Parathyroid adenoma (tissue), 2 donors: ENCODE results near the gene COPA.

Source experiments
- H2AFZ ChIP-seq: fragments of 300-600 bp; sonication (generic); one replicate; pipeline ENCODE4 v1.7.0; 2017; ENCODE audit warnings: antibody characterized with exemption, mild to moderate bottlenecking
- H3K27ac ChIP-seq: fragments of 300-600 bp; sonication (generic); one replicate; pipeline ENCODE4 v1.7.0; 2017
- H3K27me3 ChIP-seq: fragments of 300-600 bp; sonication (generic); one replicate; pipeline ENCODE4 v1.7.0; 2017; ENCODE audit warnings: low read length; ENCODE audit not compliant: control insufficient read depth, insufficient read depth
- H3K36me3 ChIP-seq: fragments of 300-600 bp; sonication (generic); one replicate; pipeline ENCODE4 v1.7.0; 2017; ENCODE audit warnings: low read length; ENCODE audit not compliant: control insufficient read depth, insufficient read depth
- H3K4me1 ChIP-seq: fragments of 300-600 bp; sonication (generic); one replicate; pipeline ENCODE4 v1.7.0; 2017; ENCODE audit warnings: control low read depth
- H3K4me2 ChIP-seq: fragments of 300-600 bp; sonication (generic); one replicate; pipeline ENCODE4 v1.7.0; 2017; ENCODE audit warnings: low read length
- H3K4me3 ChIP-seq: fragments of 300-600 bp; sonication (generic); one replicate; pipeline ENCODE4 v1.7.0; 2017; ENCODE audit warnings: low read depth, low read length
- H3K79me2 ChIP-seq: fragments of 300-600 bp; sonication (generic); one replicate; pipeline ENCODE4 v1.7.0; 2017; ENCODE audit warnings: control low read depth
- H3K9ac ChIP-seq: fragments of 300-600 bp; sonication (generic); one replicate; pipeline ENCODE4 v1.7.0; 2017; ENCODE audit warnings: mild to moderate bottlenecking
- H3K9me3 ChIP-seq: fragments of 300-600 bp; sonication (generic); one replicate; pipeline ENCODE4 v1.7.0; 2017; ENCODE audit warnings: low read length; ENCODE audit not compliant: control insufficient read depth
- TF ChIP-seq, protein P1 (sequence below): fragments of 300-600 bp; sonication (generic); IDR thresholded peaks from one replicate; pipeline ENCODE4 v1.7.0; 2017; ENCODE audit warnings: antibody characterized with exemption, mild to moderate bottlenecking
- donor health status: primary hyperparathyroidism.

COPA gene

DNA sequence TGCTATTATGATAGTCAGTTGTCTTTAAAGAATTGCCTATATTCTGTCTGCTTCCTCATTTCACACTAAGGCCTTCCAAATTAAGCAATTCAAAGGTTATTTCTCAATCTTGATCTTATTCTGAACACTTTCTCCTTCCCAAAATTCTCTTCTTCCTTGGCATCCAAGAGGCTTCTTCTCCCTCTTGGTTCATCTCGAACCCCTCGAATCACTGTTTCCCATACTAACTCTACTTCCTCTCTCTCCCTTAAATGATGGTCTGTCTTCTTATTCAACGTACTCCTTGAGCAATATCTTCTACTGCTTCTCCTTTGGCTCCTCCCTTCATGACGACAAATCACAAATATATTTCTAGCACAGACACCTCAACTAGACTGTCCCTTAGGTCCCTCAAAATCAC lies 4.5 kb downstream of the COPA start:
- Histone ChIP-seq H3K79me2 (peaks cover 8% of the 10 kb centered on the region), H3K4me1 (peaks cover 2% of the 10 kb centered on the region), H3K27me3 (no peaks in the 10 kb centered on the region), H3K9ac (no peak overlapping the region), H3K36me3 (no peaks in the 10 kb centered on the region), H3K9me3 (no peaks in the 10 kb centered on the region), H3K27ac (no peak overlapping the region), H2AFZ (no peak overlapping the region), H3K4me2 (no peak overlapping the region), H3K4me3 (no peak overlapping the region)
- TF ChIP-seq, protein P1, sequence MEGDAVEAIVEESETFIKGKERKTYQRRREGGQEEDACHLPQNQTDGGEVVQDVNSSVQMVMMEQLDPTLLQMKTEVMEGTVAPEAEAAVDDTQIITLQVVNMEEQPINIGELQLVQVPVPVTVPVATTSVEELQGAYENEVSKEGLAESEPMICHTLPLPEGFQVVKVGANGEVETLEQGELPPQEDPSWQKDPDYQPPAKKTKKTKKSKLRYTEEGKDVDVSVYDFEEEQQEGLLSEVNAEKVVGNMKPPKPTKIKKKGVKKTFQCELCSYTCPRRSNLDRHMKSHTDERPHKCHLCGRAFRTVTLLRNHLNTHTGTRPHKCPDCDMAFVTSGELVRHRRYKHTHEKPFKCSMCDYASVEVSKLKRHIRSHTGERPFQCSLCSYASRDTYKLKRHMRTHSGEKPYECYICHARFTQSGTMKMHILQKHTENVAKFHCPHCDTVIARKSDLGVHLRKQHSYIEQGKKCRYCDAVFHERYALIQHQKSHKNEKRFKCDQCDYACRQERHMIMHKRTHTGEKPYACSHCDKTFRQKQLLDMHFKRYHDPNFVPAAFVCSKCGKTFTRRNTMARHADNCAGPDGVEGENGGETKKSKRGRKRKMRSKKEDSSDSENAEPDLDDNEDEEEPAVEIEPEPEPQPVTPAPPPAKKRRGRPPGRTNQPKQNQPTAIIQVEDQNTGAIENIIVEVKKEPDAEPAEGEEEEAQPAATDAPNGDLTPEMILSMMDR: no peak

DNA sequence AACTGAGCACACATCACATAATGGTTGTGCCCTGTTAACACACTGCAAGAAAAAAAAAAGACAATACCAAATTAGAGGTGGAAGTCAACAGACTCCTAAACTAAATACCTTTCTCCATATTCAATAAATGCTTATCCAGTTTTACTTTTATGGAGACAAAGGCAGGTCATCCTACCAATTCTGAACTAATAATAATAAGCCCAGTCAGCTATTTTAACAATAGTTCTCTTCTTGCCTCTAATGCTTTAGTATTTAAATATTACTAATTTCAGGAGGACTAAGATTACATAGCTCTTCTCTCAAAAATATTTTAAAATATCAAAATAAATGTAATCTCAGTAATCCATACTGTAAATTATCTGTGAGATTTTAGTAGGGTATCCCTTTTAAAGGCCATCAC lies 10.5 kb downstream of the COPA start:
- H3K79me2 ChIP-seq: no peaks in the 10 kb centered on the region
- H3K4me1 ChIP-seq: no peaks in the 10 kb centered on the region
- H2AFZ ChIP-seq: no peak overlapping the region
- no peaks in the 10 kb centered on the region for H3K9me3 ChIP-seq
- H3K4me3 ChIP-seq: no peak overlapping the region
- H3K27me3 ChIP-seq: no peaks in the 10 kb centered on the region
- TF ChIP-seq, protein P1: no peak
- no peak overlapping the region for H3K4me2 ChIP-seq
- no peak overlapping the region for H3K27ac ChIP-seq
- H3K36me3 ChIP-seq: no peaks in the 10 kb centered on the region
- no peak overlapping the region for H3K9ac ChIP-seq

DNA sequence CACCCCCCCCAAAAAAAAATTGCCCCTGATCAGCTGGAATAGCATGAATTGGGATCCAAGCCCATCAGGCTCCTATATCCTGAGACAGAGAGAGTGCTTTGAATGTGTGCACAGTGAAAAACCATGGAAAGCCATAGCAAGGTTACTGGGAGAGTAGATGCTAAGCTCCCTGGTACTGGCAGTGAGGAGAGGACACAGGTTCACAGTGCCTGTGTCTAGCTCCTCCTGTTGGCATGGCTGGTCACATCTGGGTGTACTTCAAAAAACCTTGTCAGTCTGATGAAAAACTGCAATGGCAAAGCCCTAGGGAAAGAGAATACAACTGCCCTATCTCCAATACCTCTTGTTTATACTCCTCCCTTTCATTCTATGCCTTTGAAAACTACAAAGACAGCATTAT lies 12.9 kb downstream of the COPA start:
- Histone ChIP-seq H3K36me3 (no peaks in the 10 kb centered on the region), H3K4me1 (no peaks in the 10 kb centered on the region), H3K9ac (no peak overlapping the region), H2AFZ (no peak overlapping the region), H3K27ac (no peak overlapping the region), H3K4me2 (no peak overlapping the region), H3K4me3 (no peak overlapping the region), H3K9me3 (no peaks in the 10 kb centered on the region), H3K27me3 (no peaks in the 10 kb centered on the region), H3K79me2 (no peaks in the 10 kb centered on the region)
- TF ChIP-seq, protein P1: no peak

DNA sequence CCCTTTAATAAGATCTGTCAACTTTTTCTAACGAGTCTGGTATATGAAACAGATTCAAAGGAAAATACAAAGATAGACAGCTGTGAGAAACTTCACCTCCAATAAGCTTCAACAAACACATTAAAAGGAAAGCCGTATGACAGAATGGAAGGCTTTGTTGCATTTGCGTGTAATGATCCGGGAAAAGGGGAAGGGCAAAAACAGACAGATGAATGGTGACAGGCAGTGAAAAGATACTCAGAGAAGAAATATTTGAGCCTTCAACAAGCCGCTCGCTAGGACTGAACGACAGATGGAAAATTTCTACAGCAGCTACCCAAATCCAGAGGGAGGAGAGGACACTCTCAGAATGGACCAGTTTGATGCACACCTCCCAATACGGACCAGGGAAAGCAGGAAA lies 14.9 kb downstream of the COPA start:
- Histone ChIP-seq H3K27ac (no peak overlapping the region), H3K9me3 (no peaks in the 10 kb centered on the region), H3K36me3 (no peaks in the 10 kb centered on the region), H3K79me2 (no peaks in the 10 kb centered on the region), H3K27me3 (no peaks in the 10 kb centered on the region), H3K4me3 (no peak overlapping the region), H2AFZ (no peak overlapping the region), H3K4me1 (no peaks in the 10 kb centered on the region), H3K4me2 (no peak overlapping the region), H3K9ac (no peak overlapping the region)
- TF ChIP-seq, protein P1: no peak

DNA sequence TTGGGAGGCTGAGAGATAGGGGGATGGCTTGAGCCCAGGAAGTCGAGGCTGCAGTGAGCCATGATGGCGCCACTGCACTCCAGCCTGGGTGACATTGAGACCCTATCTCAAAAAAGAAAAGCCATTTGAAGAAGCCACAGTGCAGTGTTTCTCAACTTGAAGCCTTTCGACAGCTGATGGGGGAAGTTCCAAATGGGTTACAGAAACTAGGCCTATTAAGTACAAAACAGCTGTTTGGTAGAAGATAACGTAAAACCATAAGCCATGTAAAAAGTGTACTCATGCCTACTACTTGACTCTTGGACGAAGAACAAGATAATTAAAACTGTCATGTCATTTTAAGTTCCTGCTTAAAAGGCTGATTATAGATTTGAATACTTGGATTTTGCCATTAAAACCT lies 16.6 kb downstream of the COPA start:
- H3K9me3 ChIP-seq: no peaks in the 10 kb centered on the region
- H3K4me1 ChIP-seq: no peaks in the 10 kb centered on the region
- H3K27me3 ChIP-seq: no peaks in the 10 kb centered on the region
- TF ChIP-seq, protein P1: no peak
- H3K4me2 ChIP-seq: no peak overlapping the region
- no peak overlapping the region for H3K9ac ChIP-seq
- H3K27ac ChIP-seq: no peak overlapping the region
- no peaks in the 10 kb centered on the region for H3K36me3 ChIP-seq
- no peak overlapping the region for H3K4me3 ChIP-seq
- no peaks in the 10 kb centered on the region for H3K79me2 ChIP-seq
- no peak overlapping the region for H2AFZ ChIP-seq
